ENCODE results near the gene CLN6. TPM values are rescaled to one million over a fixed set of nuclear protein-coding genes. Genes with fewer than 3 reads are reported as not detected.

The CLN6 gene
- total RNA-seq, 2 experiments from 2014 or later: 60.2 to 117 TPM

GRCh38 chr15:68195336-68196112 is 34.0 kb downstream of the CLN6 start:
- ChIA-PET POLR2A (interaction anchor here (0.7 to 0.9 kb wide), 4 partner anchors 26 to 637 kb away, joined by 3 to 4 read pairs (median 3); no protein-coding TSS in a partner anchor), CTCF (ENCODE audit: unreplicated experiment) (interaction anchor here (0.6 kb wide), 1 partner anchor 333 kb away, joined by 3 read pairs; no protein-coding TSS in a partner anchor)
- Histone ChIP-seq H3K9me3 (ENCODE audit: low read length) (no peaks in the 10 kb centered on the region), H3K27ac (ENCODE audit: low read depth, low read length, poor library complexity, severe bottlenecking) (peak overlapping the region; percentile 27), H3K79me2 (ENCODE audit: insufficient read depth, low read depth, low read length) (no peaks in the 10 kb centered on the region), H2AFZ (ENCODE audit: low read length) (no peak overlapping the region), H4K20me1 (ENCODE audit: insufficient read depth, low read length) (no peaks in the 10 kb centered on the region), H3K4me1 (ENCODE audit: insufficient read depth, low read length, poor library complexity, severe bottlenecking) (peaks cover 21% of the 10 kb centered on the region), H3K36me3 (ENCODE audit: insufficient read depth, low read length) (peaks cover 68% of the 10 kb centered on the region), H3K4me2 (ENCODE audit: low read length) (no peak overlapping the region), H3K4me3 (ENCODE audit: low read depth, low read length, poor library complexity, severe bottlenecking) (no peak overlapping the region), H3K9me2 (ENCODE audit: insufficient read depth, low read length) (no peaks in the 10 kb centered on the region)
- DNase-seq (ENCODE audit: low spot score): no peak
- peak; percentile 22; the same call in 1 of the 2 replicates for TF ChIP-seq CTCF (conservative IDR thresholded peaks at IDR 0.05; ENCODE audit: low read length)
- no peak for TF ChIP-seq EZH2phosphoT487 (IDR thresholded peaks at IDR 0.05; ENCODE audit: borderline replicate concordance, low read depth, low read length)
- intact Hi-C loops (cut with micrococcal nuclease; ENCODE audit: unreplicated experiment): no loop called here
- BruUV-seq (replicated peaks): no TSS peak

- Histone ChIP-seq H3K9me2 (ENCODE audit: insufficient read depth, low read length) (no peaks in the 10 kb centered on the region), H3K4me2 (ENCODE audit: low read length) (no peak overlapping the region), H3K9me3 (ENCODE audit: low read length) (no peaks in the 10 kb centered on the region), H3K79me2 (ENCODE audit: insufficient read depth, low read depth, low read length) (peaks cover 4% of the 10 kb centered on the region; the same call in 1 of the 2 replicates), H3K27ac (ENCODE audit: low read depth, low read length, poor library complexity, severe bottlenecking) (peak overlapping the region; percentile 49), H2AFZ (ENCODE audit: low read length) (no peak overlapping the region), H3K36me3 (ENCODE audit: insufficient read depth, low read length) (peaks cover 85% of the 10 kb centered on the region), H3K4me3 (ENCODE audit: low read depth, low read length, poor library complexity, severe bottlenecking) (no peak overlapping the region), H3K4me1 (ENCODE audit: insufficient read depth, low read length, poor library complexity, severe bottlenecking) (peaks cover 47% of the 10 kb centered on the region), H4K20me1 (ENCODE audit: insufficient read depth, low read length) (no peaks in the 10 kb centered on the region)
- TF ChIP-seq CTCF (conservative IDR thresholded peaks at IDR 0.05; ENCODE audit: low read length) (no peak), EZH2phosphoT487 (IDR thresholded peaks at IDR 0.05; ENCODE audit: borderline replicate concordance, low read depth, low read length) (no peak)
- DNase-seq (ENCODE audit: low spot score): no peak
- POLR2A ChIA-PET: no interaction called here
- no TSS peak for BruUV-seq (replicated peaks)
- intact Hi-C loops (cut with micrococcal nuclease; ENCODE audit: unreplicated experiment): no loop called here
- CTCF ChIA-PET (ENCODE audit: unreplicated experiment): no interaction called here
These were observed 36.6 kb downstream of the CLN6 start for GRCh38 chr15:68192804-68193486.
